ENCODE data around the gene ATXN7L1. TPM values are rescaled to one million over a fixed set of nuclear protein-coding genes. Genes with fewer than 3 reads are reported as not detected.

ATXN7L1 gene
- total and polyA plus RNA-seq, 2 of the 13 experiments (the other 11 are each of a cell fraction or from before 2014, with no cell fraction given) = 4.1 to 7.8 TPM

DNA sequence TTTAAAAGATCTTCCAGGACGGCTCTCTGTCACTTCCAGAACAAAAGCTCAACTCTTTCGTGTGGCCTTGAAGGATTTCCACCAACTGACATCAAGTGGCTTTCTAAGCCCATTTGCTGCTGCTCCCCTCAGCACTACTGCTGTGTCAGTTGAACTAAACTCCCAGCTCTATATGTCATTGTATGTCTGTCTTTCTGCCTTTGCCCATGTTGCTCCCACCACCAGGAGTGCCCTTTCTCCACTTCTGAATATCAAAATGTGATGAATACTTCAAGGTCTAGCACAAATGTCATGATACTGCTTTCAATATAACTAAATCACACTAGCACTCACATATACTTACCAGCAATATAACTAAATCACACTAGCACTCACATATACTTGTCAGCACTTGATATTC is 138.3 kb downstream of the ATXN7L1 start:
- DNase-seq (ENCODE audit: low spot score) (no peak), ATAC-seq (no peak), FAIRE-seq (no peak)
- Histone ChIP-seq H3K4me1 (ENCODE audit: insufficient read depth, low read length) (no peaks in the 10 kb centered on the region), H3K9me3 (ENCODE audit: low read length) (no peaks in the 10 kb centered on the region), H3K4me2 (ENCODE audit: low read depth, low read length) (no peak overlapping the region), H3K36me3 (replicated peaks in 1 of 2; ENCODE audit: control insufficient read depth in 1 of 2, insufficient read depth in 2 of 2, low read length in 2 of 2) (no peaks in the 10 kb centered on the region), H3K27me3 (ENCODE audit: control insufficient read depth in 1 of 2, insufficient read depth in 2 of 2, low read length in 2 of 2) (no peaks in the 10 kb centered on the region), H4K20me1 (ENCODE audit: insufficient read depth, low read length) (peaks cover 3% of the 10 kb centered on the region; the same call in 1 of the 2 replicates), H3K9ac (ENCODE audit: insufficient read depth, low read depth, low read length) (no peak overlapping the region), H2AFZ (ENCODE audit: low read length) (no peak overlapping the region), H3K27ac (ENCODE audit: extremely low read length, insufficient read depth, low read length) (no peak overlapping the region), H3K4me3 (replicated peaks in 1 of 3; ENCODE audit: insufficient read depth in 1 of 3, low read depth in 2 of 3, low read length in 3 of 3) (no peak overlapping the region), H3K79me2 (ENCODE audit: insufficient read depth, low read length) (no peaks in the 10 kb centered on the region)
- POLR2A ChIA-PET = no interaction called here
- TF ChIP-seq SMYD3 (CRISPR knock-in tag; IDR thresholded peaks at IDR 0.05) (no peak), MED1 (CRISPR knock-in tag; IDR thresholded peaks at IDR 0.05) (no peak), NCOR1 (IDR thresholded peaks at IDR 0.05; ENCODE audit: borderline replicate concordance, low read length) (no peak), POLR2A (IDR thresholded peaks at IDR 0.05; ENCODE audit: insufficient read depth in 1 of 2, low read depth in 2 of 2, low read length in 2 of 2) (no peak), HNRNPL (IDR thresholded peaks at IDR 0.05; ENCODE audit: low read depth, low read length) (no peak)
- TF ChIP-seq, protein P1, sequence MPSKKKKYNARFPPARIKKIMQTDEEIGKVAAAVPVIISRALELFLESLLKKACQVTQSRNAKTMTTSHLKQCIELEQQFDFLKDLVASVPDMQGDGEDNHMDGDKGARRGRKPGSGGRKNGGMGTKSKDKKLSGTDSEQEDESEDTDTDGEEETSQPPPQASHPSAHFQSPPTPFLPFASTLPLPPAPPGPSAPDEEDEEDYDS (CRISPR knock-in tag; IDR thresholded peaks at IDR 0.05) = no peak
- 86% methylated on average over 2 of the region's 2 CpGs for WGBS (ENCODE audit: low lambda C conversion rate)
- in situ Hi-C loops (cut with HindIII; ENCODE audit: extremely low pct_ligation_motif_present, low pct_unique_long_range_greater_than_20kb) (no loop called here), intact Hi-C loops (cut with micrococcal nuclease; ENCODE audit: unreplicated experiment) (no loop called here)
- no TSS peak for BruUV-seq (replicated peaks)
- CTCF ChIA-PET (ENCODE audit: low intra/inter-chr PET ratio, low total read pairs) = no interaction called here

DNA sequence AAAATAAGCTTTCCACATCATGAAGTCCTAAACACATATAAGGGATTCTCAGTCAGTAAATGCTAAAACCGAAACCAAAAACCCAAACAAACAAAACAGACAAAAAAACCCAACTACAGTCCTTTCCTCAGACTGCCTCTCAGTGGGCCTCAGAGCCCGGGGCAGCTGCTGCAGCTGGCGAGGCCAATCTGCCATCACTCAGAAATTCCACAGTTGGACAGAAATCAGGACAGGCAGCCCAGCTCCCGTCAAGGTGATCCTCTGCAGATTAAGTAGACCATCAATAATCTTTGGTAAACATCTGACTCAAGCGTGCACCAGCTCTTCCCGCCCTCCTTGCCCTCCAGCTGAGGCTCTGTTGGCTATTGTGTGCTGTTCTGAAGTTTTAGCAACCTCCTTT is 142.2 kb downstream of the ATXN7L1 start:
- no peak overlapping the region for H3K4me2 ChIP-seq (ENCODE audit: low read depth, low read length)
- H3K4me3 ChIP-seq (replicated peaks in 1 of 3; ENCODE audit: insufficient read depth in 1 of 3, low read depth in 2 of 3, low read length in 3 of 3) = no peak overlapping the region
- DNase-seq (ENCODE audit: low spot score) (peak; percentile 9), ATAC-seq (no peak), FAIRE-seq (no peak)
- in situ Hi-C loops (cut with HindIII; ENCODE audit: extremely low pct_ligation_motif_present, low pct_unique_long_range_greater_than_20kb) (no loop called here), intact Hi-C loops (cut with micrococcal nuclease; ENCODE audit: unreplicated experiment) (no loop called here)
- H3K27me3 ChIP-seq (ENCODE audit: control insufficient read depth in 1 of 2, insufficient read depth in 2 of 2, low read length in 2 of 2) = no peaks in the 10 kb centered on the region
- H3K4me1 ChIP-seq (ENCODE audit: insufficient read depth, low read length) = no peaks in the 10 kb centered on the region
- ChIA-PET CTCF (ENCODE audit: low intra/inter-chr PET ratio, low total read pairs) (no interaction called here), POLR2A (no interaction called here)
- no peaks in the 10 kb centered on the region for H3K36me3 ChIP-seq (replicated peaks in 1 of 2; ENCODE audit: control insufficient read depth in 1 of 2, insufficient read depth in 2 of 2, low read length in 2 of 2)
- no peak for TF ChIP-seq RXRB (CRISPR knock-in tag; IDR thresholded peaks at IDR 0.05; ENCODE audit: borderline replicate concordance)
- H2AFZ ChIP-seq (ENCODE audit: low read length) = no peak overlapping the region
- peaks cover 3% of the 10 kb centered on the region; the same call in 1 of the 2 replicates for H4K20me1 ChIP-seq (ENCODE audit: insufficient read depth, low read length)
- no peaks in the 10 kb centered on the region for H3K9me3 ChIP-seq (ENCODE audit: low read length)
- no peak overlapping the region for H3K27ac ChIP-seq (ENCODE audit: extremely low read length, insufficient read depth, low read length)
- no peaks in the 10 kb centered on the region for H3K79me2 ChIP-seq (ENCODE audit: insufficient read depth, low read length)
- H3K9ac ChIP-seq (ENCODE audit: insufficient read depth, low read depth, low read length) = no peak overlapping the region
- no TSS peak for BruUV-seq (replicated peaks)
- 51% methylated on average over 6 of the region's 6 CpGs for WGBS (ENCODE audit: low lambda C conversion rate)
